NCI-H187 treated with DMSO at 0.1 percent for 48 hours (cell line): ENCODE measurements around the gene TSPAN33.
"Not testable (repeated sequence)": the region's sequence is repeated elsewhere in the genome, so short reads cannot be mapped to it uniquely, and the experiment has no call there.

ENCODE experiments used
- DNase-seq: peaks from one replicate; lab custom pipeline; 2025; lab: John Stamatoyannopoulos, UW

The TSPAN33 gene

GRCh38 chr7:129170441-129171021, 26.0 kb downstream of the TSPAN33 start:
- no peak for DNase-seq

GRCh38 chr7:129173861-129174260, 29.4 kb downstream of the TSPAN33 start:
- not testable (repeated sequence) for DNase-seq

- DNase-seq, result no peak
Measured at GRCh38 chr7:129176916-129177710, 32.6 kb downstream of the TSPAN33 start.

- no peak for DNase-seq
Measured at GRCh38 chr7:129184981-129185670, 40.6 kb downstream of the TSPAN33 start.

GRCh38 chr7:129186749-129187260, 42.3 kb downstream of the TSPAN33 start:
- DNase-seq, result no peak

GRCh38 chr7:129187681-129188371, 43.3 kb downstream of the TSPAN33 start:
- no peak for DNase-seq

- no peak for DNase-seq
Measured at GRCh38 chr7:129188372-129188891, 43.9 kb downstream of the TSPAN33 start, which contains the start of gene SMO. Gene SMO, plus strand, starts transcription at chr7:129188633. Its CDS starts 519 bp downstream, at chr7:129189152.

- DNase-seq, result no peak
Measured at GRCh38 chr7:129188892-129189660, 44.6 kb downstream of the TSPAN33 start.

- no peak for DNase-seq
Measured at GRCh38 chr7:129189661-129190310, 45.3 kb downstream of the TSPAN33 start.

- DNase-seq, result no peak
Measured at GRCh38 chr7:129191272-129191671, 46.8 kb downstream of the TSPAN33 start.

- no peak for DNase-seq
Measured at GRCh38 chr7:129193892-129194291, 49.4 kb downstream of the TSPAN33 start.

- no peak for DNase-seq
Measured at GRCh38 chr7:129197771-129198170, 53.3 kb downstream of the TSPAN33 start.

- no peak for DNase-seq
Measured at GRCh38 chr7:129199406-129199805, 54.9 kb downstream of the TSPAN33 start.

- DNase-seq, result no peak
Measured at GRCh38 chr7:129202058-129202777, 57.7 kb downstream of the TSPAN33 start.

GRCh38 chr7:129203050-129203741, 58.7 kb downstream of the TSPAN33 start:
- no peak for DNase-seq

- DNase-seq, result no peak
Measured at GRCh38 chr7:129205126-129205818, 60.8 kb downstream of the TSPAN33 start.

GRCh38 chr7:129205987-129206785, 61.7 kb downstream of the TSPAN33 start:
- no peak for DNase-seq

GRCh38 chr7:129208667-129209066, 64.2 kb downstream of the TSPAN33 start:
- DNase-seq, result no peak
